ENCODE data around the gene SDHC. TPM values are rescaled to one million over a fixed set of nuclear protein-coding genes. Genes with fewer than 3 reads are reported as not detected.

The SDHC gene
- total RNA-seq, 1 experiment from 2014 or later = 192 TPM

GRCh38 chr1:161265305-161265704 is 48.9 kb upstream of the SDHC start:
- no peak overlapping the region for H3K4me2 ChIP-seq (ENCODE audit: low read length)
- CTCF ChIA-PET = no interaction called here
- DNase-seq (ENCODE audit: low read depth, low spot score) (no peak), ATAC-seq (no peak)
- H3K27me3 ChIP-seq (ENCODE audit: insufficient read depth, low read length) = peaks cover 10% of the 10 kb centered on the region
- no peaks in the 10 kb centered on the region for H3K9me2 ChIP-seq (ENCODE audit: insufficient read depth)
- no peak overlapping the region for H3K9ac ChIP-seq (ENCODE audit: low read length)
- no peaks in the 10 kb centered on the region for H4K20me1 ChIP-seq (ENCODE audit: insufficient read depth)
- H2AFZ ChIP-seq (ENCODE audit: low read depth, low read length, poor library complexity, severe bottlenecking) = no peak overlapping the region
- TF ChIP-seq POLR2AphosphoS5 (IDR thresholded peaks at IDR 0.05; ENCODE audit: low read depth, low read length) = no peak
- TF ChIP-seq ZBTB33 (IDR thresholded peaks at IDR 0.05; ENCODE audit: extremely low read depth, insufficient replicate concordance, low read length) = no peak
- no peak for TF ChIP-seq POLR2A (IDR thresholded peaks at IDR 0.05; ENCODE audit: borderline replicate concordance, extremely low read depth, insufficient read depth, insufficient read length)
- TF ChIP-seq SIN3A (IDR thresholded peaks at IDR 0.05; ENCODE audit: low read depth) = no peak
- no peak for TF ChIP-seq YY1 (IDR thresholded peaks at IDR 0.05; ENCODE audit: extremely low read depth, insufficient replicate concordance, low read depth, low read length)
- TF ChIP-seq CEBPB (IDR thresholded peaks at IDR 0.05; ENCODE audit: low read depth) = no peak
- TF ChIP-seq EZH2 (IDR thresholded peaks at IDR 0.05) = no peak
- no peak for TF ChIP-seq SRF (IDR thresholded peaks at IDR 0.05; ENCODE audit: low read depth)
- TF ChIP-seq ATF3 (IDR thresholded peaks at IDR 0.05) = no peak
- TF ChIP-seq SP1 (IDR thresholded peaks at IDR 0.05; ENCODE audit: low read depth) = no peak
- no peak for TF ChIP-seq ZNF274 (IDR thresholded peaks at IDR 0.05; ENCODE audit: low read depth, low read length)
- TF ChIP-seq ELF1 (IDR thresholded peaks at IDR 0.05; ENCODE audit: borderline replicate concordance, low read depth) = no peak
- no peak for TF ChIP-seq FOSL1 (IDR thresholded peaks at IDR 0.05; ENCODE audit: low read depth)
- H3K79me2 ChIP-seq (ENCODE audit: insufficient read depth, low read length) = no peaks in the 10 kb centered on the region
- H3K36me3 ChIP-seq (ENCODE audit: control insufficient read depth in 1 of 2, insufficient read depth in 2 of 2, low read length in 2 of 2) = no peaks in the 10 kb centered on the region
- RAD21 ChIA-PET (ENCODE audit: low non-redundant PET in 1 of 2, low total read pairs in 2 of 2, uncharacterized antibody in 2 of 2, unreplicated experiment in 2 of 2) = no interaction called here
- no peak overlapping the region for H3K4me3 ChIP-seq (replicated peaks in 1 of 2; ENCODE audit: low read depth in 1 of 2, low read length in 2 of 2)
- POLR2A ChIA-PET = no interaction called here
- BruUV-seq (replicated peaks) = no TSS peak
- H3K27ac ChIP-seq (ENCODE audit: low read depth, low read length) = no peak overlapping the region
- H3K4me1 ChIP-seq (ENCODE audit: control insufficient read depth in 1 of 2, insufficient read depth in 2 of 2, low read length in 2 of 2) = peaks cover 0 to 5% of the 10 kb centered on the region in 2 experiments; a peak in 1 of 4 replicates
- H3K9me3 ChIP-seq (ENCODE audit: control insufficient read depth in 1 of 2, insufficient read depth in 1 of 2, low read depth in 1 of 2, low read length in 2 of 2) = no peaks in the 10 kb centered on the region
- intact Hi-C loops (cut with micrococcal nuclease) = no loop called here

Data from HCT116 (cell line).